ENCODE measurements around the gene GSTM4.
A peak's percentile ranks its signal among the peaks of the same experiment; 100 is the strongest.
"Not testable (repeated sequence)": the region's sequence is repeated elsewhere in the genome, so short reads cannot be mapped to it uniquely, and the experiment has no call there.

GSTM4 gene

GRCh38 chr1:109639841-109640184, 16.1 kb upstream of the GSTM4 start:
- no peak for DNase-seq

DNA sequence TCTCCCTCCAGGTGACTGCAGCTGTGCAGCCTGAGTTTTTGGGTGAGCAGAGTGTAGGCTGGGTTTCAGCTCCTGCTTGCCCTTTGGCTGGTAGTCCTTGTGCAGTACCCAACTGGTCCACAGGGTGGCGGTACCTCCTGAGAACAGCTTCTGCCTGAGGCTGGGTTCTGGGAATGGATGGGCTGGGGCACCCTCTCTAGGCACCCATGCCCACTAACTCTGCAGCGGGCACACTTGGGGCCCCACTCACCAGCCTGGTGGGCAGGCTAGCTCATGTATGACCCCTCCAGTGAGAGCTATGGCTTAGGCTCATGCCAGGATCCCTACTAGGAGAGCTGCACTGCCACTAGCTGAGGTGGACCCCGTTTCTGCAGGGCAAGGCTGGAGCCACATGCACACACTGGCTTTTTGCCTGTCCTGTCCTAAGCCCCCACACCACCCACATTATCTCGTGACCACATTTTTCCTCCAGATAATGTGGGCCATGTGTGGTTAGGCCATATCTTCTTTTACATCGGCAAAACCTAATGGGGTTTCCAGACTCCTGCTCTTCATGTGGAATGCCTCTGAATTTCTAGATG, 15.5 kb upstream of the GSTM4 start:
- DNase-seq, result peak; percentile 58

- no peak for DNase-seq
These were observed 14.7 kb upstream of the GSTM4 start for GRCh38 chr1:109641078-109641740.

DNA sequence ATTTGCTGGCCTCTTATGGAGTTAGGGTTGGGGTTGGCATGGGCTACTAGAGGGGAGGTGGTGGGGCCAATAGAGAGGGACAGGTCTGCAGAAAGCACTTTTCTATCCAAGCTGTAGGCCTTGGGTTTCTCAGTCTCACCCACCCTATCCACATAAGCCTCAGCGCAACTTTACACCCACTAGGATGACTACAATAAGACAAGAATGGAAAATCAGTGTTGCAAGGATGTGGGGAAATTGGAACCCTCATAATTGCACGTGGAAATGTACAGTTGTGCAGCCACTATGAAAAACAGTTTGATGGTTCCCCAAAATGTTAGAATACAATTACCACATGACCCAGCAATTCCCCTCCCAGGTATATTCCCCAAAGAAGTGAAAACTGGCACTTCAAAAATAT, 14.0 kb upstream of the GSTM4 start:
- DNase-seq, result no peak

DNA sequence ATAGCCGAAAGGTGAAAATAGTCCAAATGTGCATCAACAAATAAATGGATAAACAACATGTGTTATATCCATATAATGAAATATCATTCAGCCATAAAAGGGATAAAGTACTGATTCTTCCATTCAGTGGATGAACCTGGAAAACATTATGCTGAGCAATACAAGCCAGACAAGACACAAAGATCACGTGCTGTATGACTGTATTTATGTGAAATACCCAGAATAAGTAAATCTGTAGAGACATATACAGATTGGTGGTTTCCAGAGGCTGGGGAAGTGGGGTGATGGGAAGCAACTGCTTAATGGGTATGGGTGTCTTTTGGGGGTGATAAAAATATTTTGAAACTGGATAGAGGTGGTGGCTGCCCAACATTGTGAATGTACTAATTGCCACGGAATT, 13.3 kb upstream of the GSTM4 start:
- no peak for DNase-seq

DNA sequence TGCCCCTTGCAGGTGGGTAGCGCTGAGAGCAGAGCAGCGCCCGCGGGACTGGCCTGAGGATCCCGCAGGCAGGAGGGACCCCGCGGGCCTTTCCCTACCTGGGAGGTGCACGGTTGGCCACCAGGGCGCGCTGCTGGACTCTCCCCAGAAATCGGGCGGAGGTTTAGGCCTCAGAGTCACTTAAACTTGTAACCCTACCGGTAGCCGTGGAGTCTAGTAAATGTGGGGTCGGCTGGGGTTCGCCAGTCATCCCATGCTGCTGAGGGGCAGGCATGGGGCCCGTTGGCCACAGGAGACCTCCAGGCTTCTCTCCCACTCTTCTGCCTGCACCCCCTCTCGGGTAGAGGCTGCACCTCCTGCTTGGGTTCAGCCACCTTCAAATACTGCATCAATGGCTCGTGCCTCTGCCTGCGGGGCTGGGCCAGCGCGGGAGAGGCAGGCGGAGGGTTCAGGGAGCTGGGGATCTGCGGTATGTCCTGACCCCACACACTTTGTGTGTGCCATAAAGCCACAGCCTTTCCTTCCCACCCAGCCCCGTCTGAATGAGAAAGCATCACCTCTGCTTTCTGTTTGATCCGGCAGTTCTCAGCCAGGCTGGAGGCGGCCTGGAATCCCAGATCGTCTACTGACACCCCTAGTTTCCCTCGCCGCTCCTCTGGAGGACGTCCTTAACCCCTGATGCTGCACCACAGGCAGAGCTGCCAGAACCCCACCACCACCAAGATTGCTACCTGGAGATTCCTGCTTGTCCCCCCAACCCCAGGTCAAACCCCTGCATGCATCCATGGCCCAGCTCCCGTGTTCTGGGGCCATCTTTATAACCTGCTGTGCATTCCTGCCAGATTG, 12.3 kb upstream of the GSTM4 start:
- DNase-seq, result peak; percentile 22

GRCh38 chr1:109644670-109645069, 11.2 kb upstream of the GSTM4 start:
- no peak for DNase-seq

GRCh38 chr1:109649491-109649914, 6.4 kb upstream of the GSTM4 start:
- peak; percentile 56 for DNase-seq

- no peak for DNase-seq
These were observed 5.3 kb upstream of the GSTM4 start for GRCh38 chr1:109650609-109651008.

DNA sequence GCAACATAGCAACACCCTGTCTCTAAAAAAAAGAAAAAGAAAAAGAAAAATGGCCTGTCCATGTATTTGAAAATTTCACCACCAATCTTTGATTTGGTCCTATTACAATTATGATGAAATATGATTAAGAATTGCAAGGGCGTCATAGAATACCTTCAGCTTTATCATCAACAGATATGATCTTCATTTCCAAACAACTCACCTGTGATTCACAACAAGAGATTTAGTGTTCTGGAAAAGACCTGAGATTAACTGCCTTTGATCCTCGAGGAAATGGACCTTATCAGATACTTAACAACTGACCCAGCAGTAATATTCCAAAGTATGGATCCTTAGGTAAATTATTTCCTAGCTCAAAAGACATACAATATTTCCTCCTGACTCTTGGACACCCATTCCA, 3.5 kb upstream of the GSTM4 start:
- DNase-seq, result no peak

DNA sequence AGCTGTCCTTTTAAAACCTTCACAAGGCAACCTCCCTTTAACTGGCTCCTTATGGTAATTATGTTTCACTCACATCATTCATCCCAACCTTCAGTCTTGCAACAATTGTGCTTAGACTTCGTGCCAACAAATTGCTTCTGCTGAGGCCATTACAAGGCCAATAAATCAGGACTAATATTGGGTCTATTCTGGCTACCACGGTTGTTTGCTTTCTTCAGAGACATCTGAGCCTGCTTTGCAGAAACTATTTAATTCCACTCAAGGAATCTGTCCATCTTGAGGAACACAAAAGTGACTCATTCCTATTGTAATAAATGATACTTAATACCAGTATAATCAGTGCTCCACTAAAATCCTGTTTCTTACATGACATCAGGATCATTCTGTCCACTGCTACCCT, 2.6 kb upstream of the GSTM4 start:
- peak; percentile 84 for DNase-seq

DNA sequence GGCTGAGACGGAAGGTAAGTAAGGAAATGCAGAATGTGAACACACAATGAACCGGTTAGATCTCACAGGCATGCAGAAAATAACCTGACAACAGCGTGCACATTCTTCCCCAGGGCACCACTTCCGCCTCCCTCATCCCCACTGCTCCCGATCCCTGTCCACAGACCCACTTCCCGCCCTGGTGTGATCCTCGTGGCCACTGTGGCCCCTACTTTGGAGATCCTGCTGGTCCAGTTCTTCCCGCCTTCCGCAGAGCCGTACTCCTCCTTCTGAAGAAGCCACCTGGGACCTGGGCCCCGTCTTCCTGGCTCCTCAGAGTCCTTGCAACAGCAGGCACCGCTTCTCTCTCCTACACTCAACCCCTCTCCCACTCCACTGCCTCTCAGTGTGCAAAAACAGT, 1.4 kb upstream of the GSTM4 start:
- DNase-seq, result no peak

- no peak for DNase-seq
These were observed 1.5 kb downstream of the GSTM4 start for GRCh38 chr1:109657395-109657794.

DNA sequence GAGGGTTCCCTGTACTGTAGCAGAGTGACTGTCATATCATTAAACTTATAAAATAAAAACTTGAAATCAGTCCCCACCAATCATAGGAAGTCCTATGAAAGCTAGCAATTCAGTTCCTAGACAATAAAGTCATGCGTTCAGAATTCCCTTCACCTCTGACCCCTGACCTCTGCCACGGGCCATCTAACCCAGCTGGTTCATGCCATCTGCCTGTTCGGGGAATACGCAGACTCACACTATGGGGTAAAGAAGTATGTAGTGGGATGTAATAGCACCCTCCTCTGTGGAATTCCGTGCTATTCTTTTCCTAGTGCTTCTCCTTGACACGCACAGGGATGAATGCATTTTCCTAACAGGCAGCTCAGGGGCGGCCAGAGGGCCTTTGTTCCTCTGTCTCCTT, 2.1 kb downstream of the GSTM4 start:
- DNase-seq, result no peak

DNA sequence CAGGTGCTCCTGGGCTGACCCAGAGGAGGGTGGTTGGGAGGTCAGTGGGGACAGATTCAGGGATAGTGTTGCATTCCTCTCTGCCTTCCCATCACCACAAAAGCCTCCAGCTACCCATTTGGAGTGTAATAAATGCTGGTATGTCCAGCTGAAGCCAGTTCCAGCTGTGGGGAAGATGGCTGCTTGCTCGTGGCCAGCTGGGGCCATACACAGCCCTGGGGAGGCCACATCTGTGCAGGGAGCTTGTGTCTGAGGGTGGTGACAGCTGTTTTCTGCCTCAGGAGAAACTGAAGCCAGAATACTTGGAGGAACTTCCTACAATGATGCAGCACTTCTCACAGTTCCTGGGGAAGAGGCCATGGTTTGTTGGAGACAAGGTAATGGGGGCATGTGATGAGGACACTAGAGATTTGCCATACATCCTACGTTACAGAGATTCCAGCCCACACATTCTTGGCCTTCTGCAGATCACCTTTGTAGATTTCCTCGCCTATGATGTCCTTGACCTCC, 2.7 kb downstream of the GSTM4 start:
- DNase-seq, result no peak

GRCh38 chr1:109659145-109659544, 3.2 kb downstream of the GSTM4 start:
- DNase-seq, result no peak

DNA sequence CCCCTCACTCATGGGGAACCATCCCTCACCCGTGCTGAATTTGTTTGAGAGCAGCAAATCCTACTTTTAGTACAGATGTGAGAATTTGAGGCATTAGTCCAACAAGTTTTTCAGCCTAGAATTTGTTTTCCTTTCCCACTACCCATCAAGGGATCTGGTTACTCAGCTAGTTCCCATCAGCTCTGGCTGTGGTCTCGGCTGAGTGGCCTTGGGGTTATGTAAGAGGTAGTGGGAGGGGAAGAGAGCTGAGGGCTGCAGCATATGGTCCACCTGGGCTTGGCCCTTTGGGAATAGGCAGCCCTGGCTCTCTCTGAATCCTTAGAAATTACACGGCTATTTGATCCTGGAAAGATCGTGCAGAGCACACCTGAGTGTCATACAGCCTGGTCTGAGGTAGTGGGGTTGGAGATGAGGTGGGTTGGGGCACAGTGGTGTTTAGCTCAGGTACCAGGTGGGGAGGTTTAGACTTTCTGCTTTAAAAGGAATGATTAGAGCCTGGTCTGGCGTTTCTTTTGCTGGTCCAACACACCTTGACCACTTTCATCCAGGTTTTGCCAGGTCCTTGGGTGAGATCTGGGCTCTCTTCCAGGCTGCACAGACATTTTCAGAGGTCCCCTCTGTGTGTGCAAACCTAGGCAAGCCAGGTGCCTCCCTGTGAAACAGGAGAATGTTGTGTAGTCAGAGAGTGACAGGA, 4.2 kb downstream of the GSTM4 start:
- no peak for DNase-seq

DNA sequence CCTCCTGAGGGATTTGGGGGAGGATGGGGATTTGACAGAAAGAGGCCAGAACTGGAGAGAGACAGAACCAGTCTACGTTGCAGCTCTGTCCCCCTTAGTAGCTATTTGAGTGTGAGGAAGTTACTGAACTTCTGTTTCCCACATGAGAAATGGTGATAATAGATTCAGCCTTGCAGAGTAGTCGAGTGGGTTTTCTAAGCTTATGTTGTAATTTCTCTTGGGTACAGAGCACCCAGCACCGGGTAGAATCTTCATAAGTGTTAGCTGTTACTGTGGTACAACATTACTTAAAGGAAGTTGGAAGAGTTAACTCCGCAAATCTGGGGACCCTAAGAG, 4.8 kb downstream of the GSTM4 start:
- DNase-seq, result not testable (repeated sequence)

- no peak for DNase-seq
These were observed 5.5 kb downstream of the GSTM4 start for GRCh38 chr1:109661391-109661790.

- DNase-seq, result no peak
These were observed 8.8 kb downstream of the GSTM4 start for GRCh38 chr1:109664671-109665070.

- DNase-seq, result peak; percentile 83
These were observed 11.7 kb downstream of the GSTM4 start, which contains the start of gene GSTM2 for GRCh38 chr1:109667452-109668122. Gene GSTM2 (plus strand): TSS chr1:109668057. CDS start chr1:109668116, 59 bp downstream.

GRCh38 chr1:109668123-109668775, 12.3 kb downstream of the GSTM4 start:
- DNase-seq, result no peak

Measured in NCI-H2227 treated with DMSO at 0.1 percent for 48 hours (cell line).